Measurements from ENCODE around the gene WWC2. TPM values are rescaled to one million over a fixed set of nuclear protein-coding genes. Genes with fewer than 3 reads are reported as not detected.

Gene WWC2
- total RNA-seq, 6 experiments from 2014 or later = 86.3 to 114 (median 95.2) TPM

DNA sequence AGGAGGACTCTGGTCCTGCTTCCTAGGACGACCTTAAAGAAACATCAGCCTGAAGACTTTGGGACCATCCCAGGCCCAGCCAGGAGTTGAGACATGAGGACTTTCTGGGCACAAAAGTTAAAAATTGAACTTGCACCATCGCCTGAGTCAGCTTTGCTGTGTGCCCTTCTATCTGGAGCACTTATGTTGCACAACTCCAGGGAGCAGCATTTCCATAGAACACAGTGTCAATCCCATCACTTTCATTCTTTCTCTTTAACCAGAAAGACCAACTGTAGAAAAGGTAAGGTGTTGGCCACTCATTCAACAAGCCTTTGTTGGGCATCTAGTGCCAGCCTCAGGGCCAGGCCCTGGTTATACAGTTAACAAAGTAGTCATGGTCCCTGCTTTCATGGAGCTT lies 231.8 kb downstream of the WWC2 start:
- Mint-ChIP-seq H3K27me3 (ENCODE audit: insufficient read depth) (peaks cover 15% of the 10 kb centered on the region), H3K9me3 (peaks cover 20% of the 10 kb centered on the region), H3K27ac (no peak overlapping the region), H3K4me3 (no peak overlapping the region), H3K4me1 (ENCODE audit: low read depth) (peaks cover 51% of the 10 kb centered on the region), H3K36me3 (ENCODE audit: low read depth) (peaks cover 36% of the 10 kb centered on the region)
- DNase-seq = no peak
- TF ChIP-seq, protein P1, sequence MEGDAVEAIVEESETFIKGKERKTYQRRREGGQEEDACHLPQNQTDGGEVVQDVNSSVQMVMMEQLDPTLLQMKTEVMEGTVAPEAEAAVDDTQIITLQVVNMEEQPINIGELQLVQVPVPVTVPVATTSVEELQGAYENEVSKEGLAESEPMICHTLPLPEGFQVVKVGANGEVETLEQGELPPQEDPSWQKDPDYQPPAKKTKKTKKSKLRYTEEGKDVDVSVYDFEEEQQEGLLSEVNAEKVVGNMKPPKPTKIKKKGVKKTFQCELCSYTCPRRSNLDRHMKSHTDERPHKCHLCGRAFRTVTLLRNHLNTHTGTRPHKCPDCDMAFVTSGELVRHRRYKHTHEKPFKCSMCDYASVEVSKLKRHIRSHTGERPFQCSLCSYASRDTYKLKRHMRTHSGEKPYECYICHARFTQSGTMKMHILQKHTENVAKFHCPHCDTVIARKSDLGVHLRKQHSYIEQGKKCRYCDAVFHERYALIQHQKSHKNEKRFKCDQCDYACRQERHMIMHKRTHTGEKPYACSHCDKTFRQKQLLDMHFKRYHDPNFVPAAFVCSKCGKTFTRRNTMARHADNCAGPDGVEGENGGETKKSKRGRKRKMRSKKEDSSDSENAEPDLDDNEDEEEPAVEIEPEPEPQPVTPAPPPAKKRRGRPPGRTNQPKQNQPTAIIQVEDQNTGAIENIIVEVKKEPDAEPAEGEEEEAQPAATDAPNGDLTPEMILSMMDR (IDR thresholded peaks at IDR 0.05) = no peak

DNA sequence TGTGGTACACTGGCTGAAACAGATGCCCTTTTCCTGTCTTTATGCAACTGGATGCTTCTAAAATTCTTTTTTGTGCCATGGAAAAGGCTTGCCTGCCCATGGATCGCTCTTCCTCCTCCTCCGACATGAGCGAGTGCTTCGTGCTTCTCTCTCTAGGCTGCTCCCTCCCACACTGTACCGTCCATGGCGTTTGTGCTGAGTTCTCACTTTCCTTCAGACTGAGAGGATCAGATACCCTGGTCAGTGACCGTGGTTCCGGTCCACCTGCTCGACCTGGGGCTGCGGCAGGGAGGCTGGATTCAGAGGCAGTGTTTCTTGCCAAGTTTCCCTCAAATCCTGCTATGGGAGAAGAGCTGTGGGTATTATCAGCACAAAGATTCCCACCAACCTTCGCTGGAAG lies 233.4 kb downstream of the WWC2 start:
- no peak overlapping the region for H3K4me3 Mint-ChIP-seq
- peaks cover 5% of the 10 kb centered on the region for H3K27me3 Mint-ChIP-seq (ENCODE audit: insufficient read depth)
- peaks cover 25% of the 10 kb centered on the region for H3K36me3 Mint-ChIP-seq (ENCODE audit: low read depth)
- H3K27ac Mint-ChIP-seq = no peak overlapping the region
- peaks cover 44% of the 10 kb centered on the region for H3K4me1 Mint-ChIP-seq (ENCODE audit: low read depth)
- H3K9me3 Mint-ChIP-seq = peaks cover 10% of the 10 kb centered on the region
- TF ChIP-seq, protein P1 (IDR thresholded peaks at IDR 0.05) = no peak
- no peak for DNase-seq

DNA sequence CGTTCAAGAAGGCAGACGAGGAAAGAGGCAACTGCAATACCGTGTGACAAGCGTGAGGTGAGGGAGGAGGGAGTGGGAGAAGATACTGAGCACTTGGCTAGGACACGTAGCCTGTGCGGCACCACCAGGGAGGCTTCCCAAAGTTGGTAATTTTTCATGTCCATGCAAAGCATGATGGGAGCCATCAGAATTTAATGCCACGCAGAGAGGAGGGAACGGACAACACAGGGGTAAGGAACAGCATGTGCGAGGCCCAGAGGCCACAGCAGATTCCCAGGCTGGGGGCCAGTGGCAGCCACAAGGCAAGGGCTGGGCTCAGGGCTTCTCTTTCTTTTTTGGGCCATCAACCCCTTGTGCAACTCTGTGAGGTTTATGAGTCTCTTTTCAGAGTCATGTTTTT lies 234.1 kb downstream of the WWC2 start:
- Mint-ChIP-seq H3K4me3 (no peak overlapping the region), H3K9me3 (peaks cover 10% of the 10 kb centered on the region), H3K4me1 (ENCODE audit: low read depth) (peaks cover 46% of the 10 kb centered on the region), H3K36me3 (ENCODE audit: low read depth) (peaks cover 25% of the 10 kb centered on the region), H3K27ac (peak overlapping the region; percentile 31; the same call in 1 of the 2 replicates), H3K27me3 (ENCODE audit: insufficient read depth) (peaks cover 7% of the 10 kb centered on the region)
- no peak for DNase-seq
- TF ChIP-seq, protein P1 (IDR thresholded peaks at IDR 0.05) = no peak

DNA sequence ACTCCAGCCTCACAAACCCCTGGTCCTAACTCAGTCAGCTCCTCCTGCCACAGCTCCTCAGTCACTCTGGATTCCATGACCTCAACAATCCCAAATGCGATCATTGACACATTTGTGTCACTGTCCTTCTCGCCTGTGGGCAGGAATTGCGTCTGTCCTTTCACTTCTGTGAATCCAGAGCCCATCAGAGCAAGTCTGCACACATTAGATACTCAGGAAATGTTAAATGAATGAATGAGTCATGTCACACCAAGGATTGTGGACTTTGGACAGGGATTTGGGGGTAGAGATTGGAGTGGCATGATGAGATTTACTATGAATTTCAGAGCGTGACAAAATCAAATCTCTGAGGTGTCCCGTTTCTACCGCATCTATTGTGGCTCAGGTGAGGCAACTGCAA lies 234.9 kb downstream of the WWC2 start:
- peaks cover 7% of the 10 kb centered on the region for H3K27me3 Mint-ChIP-seq (ENCODE audit: insufficient read depth)
- H3K9me3 Mint-ChIP-seq = peaks cover 10% of the 10 kb centered on the region
- peak overlapping the region; percentile 37; the same call in 1 of the 2 replicates for H3K27ac Mint-ChIP-seq
- no peak for DNase-seq
- peaks cover 24% of the 10 kb centered on the region for H3K36me3 Mint-ChIP-seq (ENCODE audit: low read depth)
- H3K4me1 Mint-ChIP-seq (ENCODE audit: low read depth) = peaks cover 40% of the 10 kb centered on the region
- no peak overlapping the region for H3K4me3 Mint-ChIP-seq
- TF ChIP-seq, protein P1 (IDR thresholded peaks at IDR 0.05) = no peak

DNA sequence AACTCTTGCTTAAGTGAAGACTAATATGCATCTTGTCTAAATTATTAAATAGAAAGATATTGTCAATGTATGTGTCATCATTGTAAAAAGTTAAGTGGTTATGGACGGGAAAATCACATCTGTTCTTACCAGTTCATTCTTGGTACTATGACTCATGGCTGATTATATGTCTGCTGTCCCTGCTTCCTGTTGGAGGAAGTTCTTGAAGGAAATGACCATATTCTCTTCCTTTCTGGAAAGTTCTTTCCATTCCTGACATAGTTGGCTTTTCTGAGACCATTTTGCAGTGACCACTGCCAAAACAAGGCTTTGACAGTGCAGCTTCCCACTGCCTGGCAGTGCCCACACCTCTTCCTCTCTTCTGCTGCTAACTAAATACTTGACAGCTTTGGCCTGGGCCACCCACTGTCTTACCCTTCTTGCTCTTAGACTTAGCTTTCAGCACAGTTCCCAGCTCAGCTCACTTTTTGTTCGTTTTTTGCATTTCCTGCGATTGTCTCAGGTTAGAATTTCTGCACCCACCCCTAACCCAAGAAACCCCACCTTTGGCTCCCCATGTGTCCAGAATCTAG lies 236.4 kb downstream of the WWC2 start:
- peaks cover 7% of the 10 kb centered on the region for H3K27me3 Mint-ChIP-seq (ENCODE audit: insufficient read depth)
- peaks cover 14% of the 10 kb centered on the region for H3K36me3 Mint-ChIP-seq (ENCODE audit: low read depth)

More for the DNA sequence above, 236.4 kb downstream of the WWC2 start:
- peaks cover 10% of the 10 kb centered on the region; the same call in 1 of the 2 replicates for H3K9me3 Mint-ChIP-seq
- TF ChIP-seq, protein P1 (IDR thresholded peaks at IDR 0.05) = no peak
- DNase-seq = peak; percentile 92
- peak overlapping the region; percentile 7; the same call in 1 of the 2 replicates for H3K4me3 Mint-ChIP-seq
- H3K27ac Mint-ChIP-seq = peak overlapping the region; percentile 87
- H3K4me1 Mint-ChIP-seq (ENCODE audit: low read depth) = peaks cover 37% of the 10 kb centered on the region

Measured in HFFc6 (cell line).